Parietal lobe (tissue), 2 donors: ENCODE measurements around the gene HAO2. TPM values are rescaled to one million over a fixed set of nuclear protein-coding genes. Genes with fewer than 3 reads are reported as not detected.

Experiments
- small RNA-seq: library from RNA; depleted of rRNA; stranded (forward); fragments of <200 nt; gene quantifications from one replicate; pipeline ENCODE3, GENCODE V24; 2014; ENCODE audit warnings: low replicate concordance
- total RNA-seq: library from RNA; depleted of rRNA; stranded (reverse); fragments of >200 nt; gene quantifications from one replicate; pipeline ENCODE4 v1.2.3, GENCODE V29; 2014

HAO2 gene
- total RNA-seq: not detected

GRCh38 chr1:119368554-119368953 lies at the start of gene HAO2:
HAO2 (plus strand) TSS chr1:119368785; CDS start chr1:119381086, 12,301 bp downstream.

GRCh38 chr1:119414950-119415349 lies 46.4 kb downstream of the HAO2 start, which contains the start of gene HSD3B2:
HSD3B2 (plus strand) TSS chr1:119415150; CDS start chr1:119415420, 270 bp downstream.

Small RNA genes within 50 kb of the gene (small RNA-seq; reads per million reads assigned to genes)
- gene RNU1-75P: not detected

Other genes with a start within 250 kb of the HAO2 start
- gene WARS2, start 228.1 kb upstream of the HAO2 start, total RNA-seq: 16.3 TPM
- not detected for gene HSD3B2, start 46.4 kb downstream of the HAO2 start, total RNA-seq
- not detected for gene HSD3B1, start 138.4 kb downstream of the HAO2 start, total RNA-seq